SHP77 (cell line): ENCODE data around the gene TMOD2.

Experiments used
- DNase-seq, 2 experiments: peaks; one replicate each; lab custom pipeline; 2025; lab: John Stamatoyannopoulos, UW

The TMOD2 gene

GRCh38 chr15:51736069-51736468, 15.3 kb upstream of the TMOD2 start:
- DNase-seq, result no peak

- DNase-seq, result peak; percentile 51 to 58
Observed at GRCh38 chr15:51736751-51737521, 14.5 kb upstream of the TMOD2 start.

GRCh38 chr15:51737522-51738305, 13.7 kb upstream of the TMOD2 start, which contains the start of gene LYSMD2:
Gene LYSMD2 (minus strand): TSS chr15:51737655. CDS start chr15:51737622, 33 bp downstream.
- DNase-seq, result peak; percentile 35 to 39

GRCh38 chr15:51738553-51738952, 12.8 kb upstream of the TMOD2 start:
- no peak for DNase-seq

- DNase-seq, result no peak
Observed at GRCh38 chr15:51739061-51739712, 12.2 kb upstream of the TMOD2 start.

- no peak for DNase-seq
Observed at GRCh38 chr15:51749307-51749706, 2.1 kb upstream of the TMOD2 start.

GRCh38 chr15:51750186-51750585, 1.2 kb upstream of the TMOD2 start:
- no peak for DNase-seq

- peak in 1 of 2 experiments; percentile 25 for DNase-seq
Observed at GRCh38 chr15:51751697-51752683, 593 bp downstream of the TMOD2 start.

GRCh38 chr15:51752888-51753287, 1.5 kb downstream of the TMOD2 start:
- no peak for DNase-seq

- DNase-seq, result no peak
Observed at GRCh38 chr15:51754267-51754666, 2.9 kb downstream of the TMOD2 start.

- no peak for DNase-seq
Observed at GRCh38 chr15:51755790-51756189, 4.4 kb downstream of the TMOD2 start.

- no peak for DNase-seq
Observed at GRCh38 chr15:51756482-51756881, 5.1 kb downstream of the TMOD2 start.

- DNase-seq, result no peak
Observed at GRCh38 chr15:51757450-51757849, 6.1 kb downstream of the TMOD2 start.

GRCh38 chr15:51758645-51759044, 7.2 kb downstream of the TMOD2 start:
- DNase-seq, result no peak

- peak; percentile 19 to 52 for DNase-seq
Observed at GRCh38 chr15:51759557-51760070, 8.2 kb downstream of the TMOD2 start.

- DNase-seq, result no peak
Observed at GRCh38 chr15:51760805-51761204, 9.4 kb downstream of the TMOD2 start.

- no peak for DNase-seq
Observed at GRCh38 chr15:51765751-51766150, 14.4 kb downstream of the TMOD2 start.

GRCh38 chr15:51766341-51766740, 14.9 kb downstream of the TMOD2 start:
- DNase-seq, result no peak

GRCh38 chr15:51768018-51768417, 16.6 kb downstream of the TMOD2 start:
- DNase-seq, result no peak

- DNase-seq, result no peak
Observed at GRCh38 chr15:51770902-51771301, 19.5 kb downstream of the TMOD2 start.

- DNase-seq, result no peak
Observed at GRCh38 chr15:51771773-51772172, 20.4 kb downstream of the TMOD2 start.
